ENCODE results near the gene VASP. TPM values are rescaled to one million over a fixed set of nuclear protein-coding genes. Genes with fewer than 3 reads are reported as not detected.

Gene VASP
- polyA plus RNA-seq, 3 donors = 132 to 154 (median 144) TPM

- Mint-ChIP-seq H3K4me1 (peaks cover 55% of the 10 kb centered on the region), H3K27me3 (ENCODE audit: low read depth in 3 of 3) (peaks cover 1 to 4% (median 3%) of the 10 kb centered on the region in 3 donors), H3K4me3 (no peak overlapping the region), H3K9me3 (no peaks in the 10 kb centered on the region), H3K27ac (peak overlapping the region; percentile 92 to 98 (median 94)), H3K36me3 (peaks cover 73 to 98% of the 10 kb centered on the region in 2 donors)
- H4K20me1 ChIP-seq (ENCODE audit: insufficient read depth, low read length) = peaks cover 99% of the 10 kb centered on the region
- no peak for DNase-seq
- intact Hi-C loops (cut with micrococcal nuclease) = loop anchor here (2.0 to 10.0 kb wide), 5 partner anchors 35 to 160 kb away; partner anchors contain the start of gene OPA3 (in 1 of the 2)
- H3K4me3 ChIP-seq (replicated peaks in 1 of 3; ENCODE audit: low read depth in 2 of 3, low read length in 3 of 3) = peak overlapping the region in 1 of 3 experiments; percentile 34
- TF ChIP-seq, protein P1, sequence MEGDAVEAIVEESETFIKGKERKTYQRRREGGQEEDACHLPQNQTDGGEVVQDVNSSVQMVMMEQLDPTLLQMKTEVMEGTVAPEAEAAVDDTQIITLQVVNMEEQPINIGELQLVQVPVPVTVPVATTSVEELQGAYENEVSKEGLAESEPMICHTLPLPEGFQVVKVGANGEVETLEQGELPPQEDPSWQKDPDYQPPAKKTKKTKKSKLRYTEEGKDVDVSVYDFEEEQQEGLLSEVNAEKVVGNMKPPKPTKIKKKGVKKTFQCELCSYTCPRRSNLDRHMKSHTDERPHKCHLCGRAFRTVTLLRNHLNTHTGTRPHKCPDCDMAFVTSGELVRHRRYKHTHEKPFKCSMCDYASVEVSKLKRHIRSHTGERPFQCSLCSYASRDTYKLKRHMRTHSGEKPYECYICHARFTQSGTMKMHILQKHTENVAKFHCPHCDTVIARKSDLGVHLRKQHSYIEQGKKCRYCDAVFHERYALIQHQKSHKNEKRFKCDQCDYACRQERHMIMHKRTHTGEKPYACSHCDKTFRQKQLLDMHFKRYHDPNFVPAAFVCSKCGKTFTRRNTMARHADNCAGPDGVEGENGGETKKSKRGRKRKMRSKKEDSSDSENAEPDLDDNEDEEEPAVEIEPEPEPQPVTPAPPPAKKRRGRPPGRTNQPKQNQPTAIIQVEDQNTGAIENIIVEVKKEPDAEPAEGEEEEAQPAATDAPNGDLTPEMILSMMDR (IDR thresholded peaks at IDR 0.05) = no peak
- peaks cover 54% of the 10 kb centered on the region for H3K79me2 ChIP-seq (ENCODE audit: insufficient read depth, low read length)
- peak overlapping the region; percentile 8 for H3K9ac ChIP-seq (ENCODE audit: insufficient read depth, low read length, poor library complexity, severe bottlenecking)
- WGBS (ENCODE audit: insufficient coverage) = 100% methylated on average over 11 of the region's 24 CpGs
- H3K4me1 ChIP-seq (ENCODE audit: control insufficient read depth in 1 of 2, insufficient read depth in 2 of 2, low read length in 2 of 2) = peaks cover 71 to 77% of the 10 kb centered on the region in 2 donors
- no peaks in the 10 kb centered on the region for H3K9me3 ChIP-seq (replicated peaks in 1 of 2; ENCODE audit: control insufficient read depth in 1 of 2, insufficient read depth in 1 of 2, low read length in 2 of 2)
- peaks cover 89 to 92% of the 10 kb centered on the region in 2 donors for H3K36me3 ChIP-seq (replicated peaks in 1 of 2; ENCODE audit: control insufficient read depth in 1 of 2, insufficient read depth in 2 of 2, low read length in 2 of 2)
- H3K4me2 ChIP-seq (replicated peaks; ENCODE audit: extremely low read depth, low read length, poor library complexity, severe bottlenecking) = peak overlapping the region; percentile 38
- peak overlapping the region; percentile 67 to 91 for H3K27ac ChIP-seq (ENCODE audit: low read depth in 1 of 2, low read length in 2 of 2)
- H3K27me3 ChIP-seq (ENCODE audit: control insufficient read depth in 2 of 2, insufficient read depth in 2 of 2, low read length in 2 of 2) = no peaks in the 10 kb centered on the region
- H2AFZ ChIP-seq (ENCODE audit: insufficient read depth, low read depth, low read length, poor library complexity, severe bottlenecking) = no peak overlapping the region
Measured at GRCh38 chr19:45522010-45522941, 15.0 kb downstream of the VASP start.

- peaks cover 78 to 84% of the 10 kb centered on the region in 2 donors for H3K4me1 ChIP-seq (ENCODE audit: control insufficient read depth in 1 of 2, insufficient read depth in 2 of 2, low read length in 2 of 2)
- intact Hi-C loops (cut with micrococcal nuclease) = loop anchor here (2.0 to 10.0 kb wide), 5 partner anchors 34 to 159 kb away; partner anchors contain the start of gene OPA3 (in 1 of the 2)
- WGBS (ENCODE audit: insufficient coverage) = no CpG with 5 or more reads among the region's 9 CpGs
- peak overlapping the region; percentile 28 for H3K9ac ChIP-seq (ENCODE audit: insufficient read depth, low read length, poor library complexity, severe bottlenecking)
- Mint-ChIP-seq H3K9me3 (peaks cover 0 to 4% (median 2%) of the 10 kb centered on the region in 7 donors), H3K27ac (peak overlapping the region; percentile 92 to 98 (median 94)), H3K4me1 (peaks cover 67% of the 10 kb centered on the region), H3K4me3 (peak overlapping the region in 1 of 2 donors; percentile 30), H3K27me3 (ENCODE audit: low read depth in 3 of 3) (peaks cover 16 to 19% (median 16%) of the 10 kb centered on the region in 3 donors), H3K36me3 (peaks cover 71 to 96% of the 10 kb centered on the region in 2 donors)
- H4K20me1 ChIP-seq (ENCODE audit: insufficient read depth, low read length) = peaks cover 99% of the 10 kb centered on the region
- H3K4me3 ChIP-seq (replicated peaks in 1 of 3; ENCODE audit: low read depth in 2 of 3, low read length in 3 of 3) = peak overlapping the region in 1 of 3 experiments; percentile 45
- peaks cover 82 to 87% of the 10 kb centered on the region in 2 donors for H3K36me3 ChIP-seq (replicated peaks in 1 of 2; ENCODE audit: control insufficient read depth in 1 of 2, insufficient read depth in 2 of 2, low read length in 2 of 2)
- H3K79me2 ChIP-seq (ENCODE audit: insufficient read depth, low read length) = peaks cover 40% of the 10 kb centered on the region
- no peaks in the 10 kb centered on the region for H3K9me3 ChIP-seq (replicated peaks in 1 of 2; ENCODE audit: control insufficient read depth in 1 of 2, insufficient read depth in 1 of 2, low read length in 2 of 2)
- DNase-seq = peak; percentile 88 to 93 (median 91)
- H3K27ac ChIP-seq (ENCODE audit: low read depth in 1 of 2, low read length in 2 of 2) = peak overlapping the region; percentile 67 to 91
- peaks cover 0 to 8% of the 10 kb centered on the region in 2 donors for H3K27me3 ChIP-seq (ENCODE audit: control insufficient read depth in 2 of 2, insufficient read depth in 2 of 2, low read length in 2 of 2)
- TF ChIP-seq, protein P1 (IDR thresholded peaks at IDR 0.05) = peak; percentile 88
- no peak overlapping the region for H2AFZ ChIP-seq (ENCODE audit: insufficient read depth, low read depth, low read length, poor library complexity, severe bottlenecking)
- peak overlapping the region; percentile 59 for H3K4me2 ChIP-seq (replicated peaks; ENCODE audit: extremely low read depth, low read length, poor library complexity, severe bottlenecking)
Measured at GRCh38 chr19:45523642-45524256, 16.5 kb downstream of the VASP start.
